HFF-Myc (cell line): ENCODE measurements around the gene ATRNL1.

ENCODE experiments used
- DNase-seq: peaks from one replicate; pipeline ENCODE4 v3.0.0-alpha.2; 2011; ENCODE audit warnings: low read depth; ENCODE audit errors: extremely low read depth
- H3K4me3 ChIP-seq: replicated peaks from 2 replicates; pipeline ENCODE4 v1.5.1; 2011; ENCODE audit warnings: low read depth, mild to moderate bottlenecking, control low read depth, low read length
- TF ChIP-seq, protein P1 (sequence below): IDR thresholded peaks from 2 replicates; pipeline ENCODE4 v1.5.1; 2012; ENCODE audit warnings: mild to moderate bottlenecking, low read depth, low read length, control low read depth; ENCODE audit errors: missing control alignments

The ATRNL1 gene

DNA sequence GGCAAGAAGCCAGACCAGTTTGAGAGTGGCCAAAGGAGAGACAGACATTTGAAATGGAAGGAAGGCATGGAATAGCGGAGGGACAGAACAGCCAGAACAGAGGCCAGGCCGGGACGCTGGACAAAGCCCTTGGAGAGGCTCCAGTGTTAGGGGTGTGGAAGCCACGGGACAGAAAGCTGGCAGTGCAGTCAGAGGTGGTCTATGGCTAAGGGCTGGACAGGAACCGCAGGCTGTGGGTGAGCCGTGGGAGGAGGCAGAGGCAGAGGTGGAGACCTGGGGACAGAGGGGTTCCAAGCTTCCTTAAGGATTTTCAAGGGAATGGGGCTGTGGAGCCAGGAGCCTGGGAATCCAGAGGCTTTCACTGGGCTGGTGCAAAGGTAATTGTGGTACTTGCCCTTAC lies 878.8 kb downstream of the ATRNL1 start:
- no peak for DNase-seq
- TF ChIP-seq, protein P1, sequence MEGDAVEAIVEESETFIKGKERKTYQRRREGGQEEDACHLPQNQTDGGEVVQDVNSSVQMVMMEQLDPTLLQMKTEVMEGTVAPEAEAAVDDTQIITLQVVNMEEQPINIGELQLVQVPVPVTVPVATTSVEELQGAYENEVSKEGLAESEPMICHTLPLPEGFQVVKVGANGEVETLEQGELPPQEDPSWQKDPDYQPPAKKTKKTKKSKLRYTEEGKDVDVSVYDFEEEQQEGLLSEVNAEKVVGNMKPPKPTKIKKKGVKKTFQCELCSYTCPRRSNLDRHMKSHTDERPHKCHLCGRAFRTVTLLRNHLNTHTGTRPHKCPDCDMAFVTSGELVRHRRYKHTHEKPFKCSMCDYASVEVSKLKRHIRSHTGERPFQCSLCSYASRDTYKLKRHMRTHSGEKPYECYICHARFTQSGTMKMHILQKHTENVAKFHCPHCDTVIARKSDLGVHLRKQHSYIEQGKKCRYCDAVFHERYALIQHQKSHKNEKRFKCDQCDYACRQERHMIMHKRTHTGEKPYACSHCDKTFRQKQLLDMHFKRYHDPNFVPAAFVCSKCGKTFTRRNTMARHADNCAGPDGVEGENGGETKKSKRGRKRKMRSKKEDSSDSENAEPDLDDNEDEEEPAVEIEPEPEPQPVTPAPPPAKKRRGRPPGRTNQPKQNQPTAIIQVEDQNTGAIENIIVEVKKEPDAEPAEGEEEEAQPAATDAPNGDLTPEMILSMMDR = no peak
- H3K4me3 ChIP-seq = no peak overlapping the region

DNA sequence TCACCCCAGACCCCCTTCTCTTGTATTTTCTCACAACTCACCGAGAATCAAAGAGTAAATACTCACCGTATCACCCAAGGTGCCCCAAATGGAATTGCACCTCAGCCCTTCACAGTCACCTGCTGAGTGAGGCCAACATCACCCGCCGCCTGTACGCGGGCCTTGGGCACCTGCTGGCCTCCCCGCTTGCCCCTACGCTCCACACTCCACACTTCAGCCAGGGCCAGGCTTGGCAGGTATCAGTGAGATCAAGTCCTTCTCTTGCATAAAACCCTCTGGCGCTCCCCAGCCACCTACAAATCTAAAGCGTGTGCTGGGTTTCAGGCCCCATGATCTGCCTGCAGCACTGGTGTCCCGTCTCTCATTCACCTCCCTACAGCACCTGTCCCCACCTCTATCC lies 879.3 kb downstream of the ATRNL1 start:
- H3K4me3 ChIP-seq = no peak overlapping the region
- TF ChIP-seq, protein P1 = no peak
- DNase-seq = no peak

DNA sequence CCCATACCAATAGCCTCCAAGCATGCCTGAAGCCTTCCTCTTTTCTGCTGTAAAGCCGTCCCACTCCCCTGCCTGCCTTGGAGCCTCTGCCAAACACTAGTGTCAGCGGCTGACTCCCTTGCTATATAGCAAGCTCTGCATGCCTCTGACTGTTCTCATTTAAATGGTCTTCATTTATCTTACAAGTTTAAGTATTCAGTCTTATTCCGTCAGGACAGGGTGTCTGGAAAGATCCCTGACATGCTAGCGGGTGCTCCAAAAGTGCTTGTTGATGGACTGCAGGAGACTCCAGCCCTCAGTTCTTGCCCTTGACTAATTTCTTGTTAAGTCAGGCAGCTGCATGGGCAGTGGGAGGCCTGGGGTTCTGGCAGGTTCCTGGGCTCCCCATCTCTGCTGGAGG lies 881.2 kb downstream of the ATRNL1 start:
- TF ChIP-seq, protein P1 = no peak
- DNase-seq = no peak
- H3K4me3 ChIP-seq = no peak overlapping the region

DNA sequence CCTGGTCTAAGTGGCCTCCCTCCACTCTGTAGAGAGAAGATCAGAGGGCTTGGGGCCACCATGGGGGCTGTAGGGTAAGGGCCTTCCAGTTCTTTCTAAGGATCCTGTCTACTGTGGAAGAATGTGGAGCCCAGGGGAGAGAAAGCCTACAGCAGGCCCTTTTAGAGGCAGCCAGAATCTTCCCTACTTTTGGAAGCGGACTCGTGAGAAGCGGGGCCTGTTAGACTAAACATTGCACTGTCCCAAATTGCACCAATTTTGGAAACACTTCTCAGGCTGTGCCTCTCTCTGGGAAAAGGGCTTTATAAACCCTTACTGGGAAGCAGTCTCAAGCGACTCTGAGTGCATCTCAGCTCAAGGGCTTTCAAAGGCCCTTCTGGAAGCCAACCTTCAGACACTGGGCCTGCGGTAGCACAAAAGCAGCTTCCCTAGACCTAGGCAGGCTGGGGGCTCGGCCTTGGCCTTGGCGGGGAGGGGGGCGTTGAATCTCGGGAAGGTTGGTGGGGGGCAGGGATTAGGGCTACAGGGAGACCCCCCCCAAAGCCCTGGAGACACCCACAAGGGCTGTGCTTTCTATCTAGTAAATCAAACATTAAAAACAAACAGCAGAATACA lies 881.8 kb downstream of the ATRNL1 start:
- TF ChIP-seq, protein P1 = no peak
- no peak for DNase-seq
- H3K4me3 ChIP-seq = no peak overlapping the region

DNA sequence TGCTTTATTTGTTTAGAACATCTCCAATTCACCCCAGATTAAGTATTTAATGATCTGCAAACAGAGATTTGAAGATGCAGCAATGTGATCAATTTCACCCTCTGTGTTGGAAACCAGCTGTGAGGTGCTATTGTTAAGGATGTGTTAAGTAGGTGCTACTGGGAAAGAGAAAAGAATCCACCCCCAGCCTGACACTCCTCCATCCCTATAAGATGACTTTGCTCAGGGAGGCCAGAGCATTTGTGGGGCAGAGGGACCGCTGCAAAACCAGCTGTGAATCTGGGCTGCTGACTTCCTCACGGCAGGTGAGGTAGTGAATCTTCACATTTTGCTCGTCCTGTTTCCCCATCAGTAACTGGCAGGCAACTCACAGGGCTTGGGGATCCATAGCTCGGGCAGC lies 882.3 kb downstream of the ATRNL1 start:
- H3K4me3 ChIP-seq = no peak overlapping the region
- TF ChIP-seq, protein P1 = no peak
- no peak for DNase-seq

DNA sequence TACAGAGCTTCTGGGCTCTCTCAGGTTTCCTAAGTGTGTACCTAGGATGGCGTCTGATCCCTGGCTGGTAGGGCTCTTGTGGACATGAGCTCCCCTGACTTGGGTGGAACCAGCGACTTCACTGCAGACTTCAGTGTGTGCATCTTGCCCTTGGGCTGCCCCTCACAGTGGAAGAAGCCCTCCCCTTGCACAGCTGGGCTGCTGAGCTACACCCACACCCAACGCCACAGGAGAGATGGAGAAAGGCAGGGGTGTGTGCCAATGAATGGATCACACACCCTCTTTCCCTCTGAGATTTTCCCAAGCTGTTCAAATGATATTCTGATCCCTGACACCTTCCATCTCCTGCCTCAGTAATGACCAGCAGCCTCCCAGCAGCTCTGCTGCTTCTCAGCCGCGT lies 883.2 kb downstream of the ATRNL1 start:
- no peak overlapping the region for H3K4me3 ChIP-seq
- TF ChIP-seq, protein P1 = no peak
- no peak for DNase-seq

DNA sequence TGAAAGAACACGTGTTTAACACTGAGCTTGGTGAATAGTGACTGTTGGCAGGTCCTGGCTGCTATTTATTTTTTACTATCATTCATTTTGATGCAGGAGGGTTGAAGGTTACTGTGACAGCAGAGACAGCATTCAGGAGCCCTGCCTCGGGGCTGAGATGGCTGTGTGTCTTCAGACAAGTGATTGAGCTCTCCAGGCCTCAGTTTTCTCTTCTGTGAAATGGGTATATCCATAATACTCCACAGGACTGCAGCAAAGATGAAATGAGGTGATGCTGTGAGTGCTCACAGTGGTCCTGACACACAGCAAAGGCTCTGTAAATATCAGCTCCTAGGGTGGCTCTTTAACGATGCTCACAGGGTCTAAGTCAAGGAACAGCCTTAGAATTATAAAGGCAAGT lies 884.7 kb downstream of the ATRNL1 start:
- DNase-seq = no peak
- no peak overlapping the region for H3K4me3 ChIP-seq
- TF ChIP-seq, protein P1 = no peak
